Measurements from ENCODE around the gene CNIH2. TPM values are rescaled to one million over a fixed set of nuclear protein-coding genes. Genes with fewer than 3 reads are reported as not detected.

CNIH2 gene
- total and polyA plus RNA-seq, 7 donors = 0.63 to 1.7 TPM; not detected in 5

DNA sequence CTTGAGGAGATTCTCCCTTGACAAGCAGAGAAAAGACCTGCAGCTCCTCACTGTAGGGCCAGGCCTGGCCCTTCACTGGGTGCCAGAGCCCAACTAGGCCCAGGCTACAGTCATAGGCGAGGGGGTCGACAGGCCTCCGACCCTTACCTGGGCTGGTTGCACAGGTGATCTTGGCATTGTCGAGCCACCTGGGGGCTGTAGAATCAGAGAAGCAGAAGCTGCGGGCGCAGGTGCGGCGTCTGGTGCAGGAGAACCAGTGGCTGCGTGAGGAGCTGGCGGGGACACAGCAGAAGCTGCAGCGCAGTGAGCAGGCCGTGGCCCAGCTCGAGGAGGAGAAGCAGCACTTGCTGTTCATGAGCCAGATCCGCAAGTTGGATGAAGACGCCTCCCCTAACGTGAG lies 16.4 kb upstream of the CNIH2 start:
- intact Hi-C loops (cut with DNase I) = no loop called here
- 96% methylated on average over 16 of the region's 16 CpGs for WGBS, 2 donors
- peaks cover 0 to 30% (median 20%) of the 10 kb centered on the region in 4 donors for H3K4me1 ChIP-seq
- no peak overlapping the region for H3K4me3 ChIP-seq
- H3K9me3 ChIP-seq = no peaks in the 10 kb centered on the region
- peaks cover 11 to 66% (median 35%) of the 10 kb centered on the region in 4 donors for H3K36me3 ChIP-seq
- H3K27ac ChIP-seq = no peak overlapping the region
- TF ChIP-seq POLR2AphosphoS5 (IDR thresholded peaks at IDR 0.05) (no peak), EP300 (IDR thresholded peaks at IDR 0.05) (no peak), CTCF (IDR thresholded peaks at IDR 0.05) (no peak), POLR2A (IDR thresholded peaks at IDR 0.05) (no peak)
- H3K27me3 ChIP-seq = no peaks in the 10 kb centered on the region
- no peak for DNase-seq

DNA sequence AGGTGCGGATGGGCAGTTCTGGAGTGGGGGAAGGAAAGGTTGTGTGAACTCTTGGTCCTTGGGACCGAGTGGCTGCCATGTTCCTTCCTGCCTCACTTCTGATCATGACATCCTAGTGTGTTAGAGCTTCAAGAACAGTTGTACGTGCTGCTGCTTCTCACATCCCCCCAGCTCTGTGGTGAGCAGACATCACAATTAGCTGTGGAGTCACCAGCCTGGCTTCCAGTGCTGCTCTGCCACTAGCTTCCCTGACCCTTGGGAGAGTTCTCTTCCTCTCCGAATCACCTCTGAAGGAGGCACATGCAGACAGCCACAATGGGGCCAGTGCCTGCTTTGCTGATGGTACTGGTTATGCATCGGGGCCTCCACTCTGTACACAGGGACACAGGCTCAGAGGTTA lies 15.8 kb upstream of the CNIH2 start:
- no peak overlapping the region for H3K4me3 ChIP-seq
- peaks cover 11 to 66% (median 35%) of the 10 kb centered on the region in 4 donors for H3K36me3 ChIP-seq
- no peak for DNase-seq
- H3K9me3 ChIP-seq = no peaks in the 10 kb centered on the region
- peaks cover 0 to 29% (median 21%) of the 10 kb centered on the region in 4 donors for H3K4me1 ChIP-seq
- 95 to 96% methylated on average over 5 of the region's 5 CpGs for WGBS, 2 donors
- intact Hi-C loops (cut with DNase I) = no loop called here
- TF ChIP-seq CTCF (IDR thresholded peaks at IDR 0.05) = no peak
- TF ChIP-seq POLR2AphosphoS5 (IDR thresholded peaks at IDR 0.05) = no peak
- TF ChIP-seq POLR2A (IDR thresholded peaks at IDR 0.05) = no peak
- TF ChIP-seq EP300 (IDR thresholded peaks at IDR 0.05) = no peak
- no peaks in the 10 kb centered on the region for H3K27me3 ChIP-seq
- no peak overlapping the region for H3K27ac ChIP-seq

GRCh38 chr11:66262696-66263095 lies 15.3 kb upstream of the CNIH2 start:
- Histone ChIP-seq H3K27ac (no peak overlapping the region), H3K9me3 (no peaks in the 10 kb centered on the region), H3K27me3 (no peaks in the 10 kb centered on the region), H3K4me3 (no peak overlapping the region), H3K4me1 (peaks cover 0 to 29% (median 21%) of the 10 kb centered on the region in 4 donors), H3K36me3 (peaks cover 11 to 66% (median 35%) of the 10 kb centered on the region in 4 donors)
- 95 to 97% methylated on average over 12 of the region's 12 CpGs for WGBS, 2 donors
- DNase-seq = no peak
- TF ChIP-seq POLR2A (IDR thresholded peaks at IDR 0.05) = no peak
- intact Hi-C loops (cut with DNase I) = no loop called here

GRCh38 chr11:66263231-66263630 lies 14.7 kb upstream of the CNIH2 start:
- DNase-seq = no peak
- Histone ChIP-seq H3K27me3 (no peaks in the 10 kb centered on the region), H3K36me3 (peaks cover 11 to 66% (median 35%) of the 10 kb centered on the region in 4 donors), H3K9me3 (no peaks in the 10 kb centered on the region), H3K27ac (no peak overlapping the region), H3K4me3 (no peak overlapping the region), H3K4me1 (peaks cover 0 to 27% (median 21%) of the 10 kb centered on the region in 4 donors)
- WGBS, 2 donors = 96 to 99% methylated on average over 4 of the region's 4 CpGs
- intact Hi-C loops (cut with DNase I) = no loop called here
- TF ChIP-seq CTCF (IDR thresholded peaks at IDR 0.05) (no peak), EP300 (IDR thresholded peaks at IDR 0.05) (no peak), POLR2AphosphoS5 (IDR thresholded peaks at IDR 0.05) (no peak), POLR2A (IDR thresholded peaks at IDR 0.05) (no peak)

DNA sequence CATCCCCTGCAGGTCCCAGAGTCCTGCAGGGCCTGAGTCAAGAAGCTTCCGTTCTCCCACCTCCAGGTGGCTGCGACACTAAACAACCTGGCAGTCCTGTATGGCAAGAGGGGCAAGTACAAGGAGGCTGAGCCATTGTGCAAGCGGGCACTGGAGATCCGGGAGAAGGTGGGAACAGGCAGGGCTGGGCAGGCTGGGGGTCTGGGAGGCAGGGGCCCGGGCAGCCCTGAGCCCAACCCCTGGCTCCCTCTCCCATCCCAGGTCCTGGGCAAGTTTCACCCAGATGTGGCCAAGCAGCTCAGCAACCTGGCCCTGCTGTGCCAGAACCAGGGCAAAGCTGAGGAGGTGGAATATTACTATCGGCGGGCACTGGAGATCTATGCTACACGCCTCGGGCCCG lies 14.2 kb upstream of the CNIH2 start:
- Histone ChIP-seq H3K4me3 (no peak overlapping the region), H3K9me3 (no peaks in the 10 kb centered on the region), H3K27me3 (no peaks in the 10 kb centered on the region), H3K27ac (no peak overlapping the region), H3K36me3 (peaks cover 11 to 66% (median 35%) of the 10 kb centered on the region in 4 donors), H3K4me1 (peaks cover 0 to 21% (median 16%) of the 10 kb centered on the region in 4 donors)
- no peak for TF ChIP-seq POLR2AphosphoS5 (IDR thresholded peaks at IDR 0.05)
- TF ChIP-seq POLR2A (IDR thresholded peaks at IDR 0.05) = no peak
- no peak for TF ChIP-seq CTCF (IDR thresholded peaks at IDR 0.05)
- no peak for TF ChIP-seq EP300 (IDR thresholded peaks at IDR 0.05)
- DNase-seq = no peak
- intact Hi-C loops (cut with DNase I) = no loop called here
- 95 to 96% methylated on average over 10 of the region's 10 CpGs for WGBS, 2 donors
